ENCODE measurements around the gene CD180. TPM values are rescaled to one million over a fixed set of nuclear protein-coding genes. Genes with fewer than 3 reads are reported as not detected.
A peak's percentile ranks its signal among the peaks of the same experiment; 100 is the strongest.

The CD180 gene
- total RNA-seq, 1 donor from 2014 or later, result 4.9 TPM

- peaks cover 30% of the 10 kb centered on the region for H3K4me1 ChIP-seq
Measured at GRCh38 chr5:67189931-67190330, 6.7 kb downstream of the CD180 start.

DNA sequence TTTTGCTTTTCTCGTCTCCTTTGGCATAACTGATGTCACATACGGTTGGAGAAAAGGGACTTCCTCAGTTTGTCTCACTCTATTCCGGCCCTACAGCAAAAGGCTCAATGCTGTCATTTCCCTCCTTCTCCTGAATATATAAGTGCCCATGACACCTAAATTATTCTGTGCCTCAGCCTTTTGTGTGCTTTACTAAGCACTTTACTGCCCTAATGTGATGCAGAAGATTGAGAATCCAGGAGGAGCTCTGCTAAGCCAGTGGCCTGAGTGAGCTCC lies 7.6 kb downstream of the CD180 start:
- no peak overlapping the region for H3K27ac ChIP-seq
- peaks cover 28% of the 10 kb centered on the region for H3K4me1 ChIP-seq

More at GRCh38 chr5:67189931-67190330, 6.7 kb downstream of the CD180 start:
- ATAC-seq (no peak), DNase-seq (no peak)
- H3K27ac ChIP-seq, result no peak overlapping the region
- H3K4me3 ChIP-seq, result no peak overlapping the region
- TF ChIP-seq, protein P1, sequence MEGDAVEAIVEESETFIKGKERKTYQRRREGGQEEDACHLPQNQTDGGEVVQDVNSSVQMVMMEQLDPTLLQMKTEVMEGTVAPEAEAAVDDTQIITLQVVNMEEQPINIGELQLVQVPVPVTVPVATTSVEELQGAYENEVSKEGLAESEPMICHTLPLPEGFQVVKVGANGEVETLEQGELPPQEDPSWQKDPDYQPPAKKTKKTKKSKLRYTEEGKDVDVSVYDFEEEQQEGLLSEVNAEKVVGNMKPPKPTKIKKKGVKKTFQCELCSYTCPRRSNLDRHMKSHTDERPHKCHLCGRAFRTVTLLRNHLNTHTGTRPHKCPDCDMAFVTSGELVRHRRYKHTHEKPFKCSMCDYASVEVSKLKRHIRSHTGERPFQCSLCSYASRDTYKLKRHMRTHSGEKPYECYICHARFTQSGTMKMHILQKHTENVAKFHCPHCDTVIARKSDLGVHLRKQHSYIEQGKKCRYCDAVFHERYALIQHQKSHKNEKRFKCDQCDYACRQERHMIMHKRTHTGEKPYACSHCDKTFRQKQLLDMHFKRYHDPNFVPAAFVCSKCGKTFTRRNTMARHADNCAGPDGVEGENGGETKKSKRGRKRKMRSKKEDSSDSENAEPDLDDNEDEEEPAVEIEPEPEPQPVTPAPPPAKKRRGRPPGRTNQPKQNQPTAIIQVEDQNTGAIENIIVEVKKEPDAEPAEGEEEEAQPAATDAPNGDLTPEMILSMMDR (IDR thresholded peaks at IDR 0.05), result no peak
- no peaks in the 10 kb centered on the region for H3K27me3 ChIP-seq (ENCODE audit: low read depth)
- H3K36me3 ChIP-seq, result no peaks in the 10 kb centered on the region
- intact Hi-C loops (cut with DNase I), result no loop called here
- H3K9me3 ChIP-seq, result no peaks in the 10 kb centered on the region

DNA sequence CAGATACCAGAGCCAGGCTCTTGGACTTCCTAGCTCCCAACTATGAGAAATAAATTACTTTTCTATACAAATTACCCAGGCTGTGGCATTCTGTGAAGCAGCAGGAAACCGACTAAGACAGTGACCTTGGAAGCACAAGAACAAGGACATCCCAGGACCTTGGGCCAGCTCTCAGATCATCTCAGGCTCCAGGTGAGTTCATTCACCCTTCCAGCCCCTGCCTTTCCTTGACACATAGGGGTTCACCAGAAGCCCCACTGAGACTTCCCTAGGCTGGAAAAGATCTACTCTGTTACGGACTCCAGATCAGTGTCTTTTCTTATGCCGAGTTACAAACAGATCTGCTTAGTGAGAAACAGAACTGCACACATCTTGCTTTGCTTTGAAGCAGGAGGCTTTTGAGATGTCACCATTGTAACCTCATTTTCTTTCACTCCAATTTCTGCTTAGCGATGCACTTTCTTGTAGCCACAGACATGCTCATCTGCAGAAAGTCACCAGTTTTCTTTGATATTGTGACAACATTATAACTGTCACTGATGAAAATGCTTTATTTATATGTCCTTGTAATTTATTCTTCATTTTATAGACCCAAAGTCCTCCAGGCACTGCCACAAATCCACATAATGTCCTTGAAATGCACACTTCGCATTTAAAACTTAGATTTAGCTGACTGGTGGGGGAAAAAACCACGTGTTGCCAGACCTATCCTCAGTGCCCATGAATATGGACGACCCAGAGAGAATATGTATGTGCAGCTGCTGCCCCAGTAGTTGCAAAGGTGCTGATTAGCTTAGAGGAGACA lies 8.1 kb downstream of the CD180 start:
- Histone ChIP-seq H3K27ac (no peak overlapping the region), H3K36me3 (no peaks in the 10 kb centered on the region), H3K9me3 (no peaks in the 10 kb centered on the region), H3K4me3 (no peak overlapping the region), H3K4me1 (peaks cover 22% of the 10 kb centered on the region), H3K27me3 (ENCODE audit: low read depth) (no peaks in the 10 kb centered on the region)
- intact Hi-C loops (cut with DNase I), result no loop called here
- TF ChIP-seq, protein P1 (IDR thresholded peaks at IDR 0.05), result no peak
- ATAC-seq (no peak), DNase-seq (no peak)

More for the DNA sequence above, 7.6 kb downstream of the CD180 start:
- Histone ChIP-seq H3K27me3 (ENCODE audit: low read depth) (no peaks in the 10 kb centered on the region), H3K4me3 (no peak overlapping the region), H3K36me3 (no peaks in the 10 kb centered on the region), H3K9me3 (no peaks in the 10 kb centered on the region)
- TF ChIP-seq, protein P1 (IDR thresholded peaks at IDR 0.05), result no peak
- ATAC-seq (no peak), DNase-seq (no peak)
- intact Hi-C loops (cut with DNase I), result no loop called here

GRCh38 chr5:67187006-67187715 lies 9.4 kb downstream of the CD180 start:
- ATAC-seq (peak; percentile 66 to 69), DNase-seq (no peak)
- TF ChIP-seq, protein P1 (IDR thresholded peaks at IDR 0.05), result no peak
- peaks cover 20% of the 10 kb centered on the region for H3K4me1 ChIP-seq
- H3K9me3 ChIP-seq, result no peaks in the 10 kb centered on the region
- no peaks in the 10 kb centered on the region for H3K27me3 ChIP-seq (ENCODE audit: low read depth)
- intact Hi-C loops (cut with DNase I), result no loop called here
- H3K27ac ChIP-seq, result no peak overlapping the region
- H3K36me3 ChIP-seq, result no peaks in the 10 kb centered on the region
- no peak overlapping the region for H3K4me3 ChIP-seq

- intact Hi-C loops (cut with DNase I), result no loop called here
- H3K27me3 ChIP-seq (ENCODE audit: low read depth), result no peaks in the 10 kb centered on the region
- no peak for ATAC-seq
- no peaks in the 10 kb centered on the region for H3K36me3 ChIP-seq
- H3K4me1 ChIP-seq, result peaks cover 29% of the 10 kb centered on the region
- H3K9me3 ChIP-seq, result no peaks in the 10 kb centered on the region
- TF ChIP-seq, protein P1 (IDR thresholded peaks at IDR 0.05), result no peak
- no peak for DNase-seq
- no peak overlapping the region for H3K27ac ChIP-seq
- H3K4me3 ChIP-seq, result no peak overlapping the region
Measured at GRCh38 chr5:67183859-67184258, 12.7 kb downstream of the CD180 start.
